ENCODE data around the gene VSIG2.

The VSIG2 gene

DNA sequence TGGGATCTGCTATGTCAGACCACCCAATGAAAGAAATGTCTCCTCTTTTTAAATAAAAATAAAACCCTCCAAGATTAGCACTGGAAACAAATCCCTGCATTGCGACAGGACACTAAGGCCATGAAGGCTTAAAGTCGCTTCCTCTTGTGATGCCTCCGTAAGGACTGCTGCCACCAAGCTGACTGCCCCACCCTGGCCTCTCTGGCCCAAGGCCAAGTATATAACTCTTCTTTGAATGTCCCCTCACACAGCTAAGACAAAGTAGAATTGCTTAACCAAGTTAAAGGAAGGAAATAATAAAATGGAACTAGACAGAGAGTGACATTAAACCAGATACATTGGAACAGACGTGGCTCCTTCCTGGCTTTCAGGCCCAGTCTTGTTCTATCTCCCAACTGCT lies 19.8 kb downstream of the VSIG2 start:
- Histone ChIP-seq H4K20me1 (ENCODE audit: low read depth, low read length) (no peaks in the 10 kb centered on the region), H3K36me3 (ENCODE audit: low read length) (no peaks in the 10 kb centered on the region), H3K27ac (ENCODE audit: low read depth, low read length) (no peak overlapping the region), H3K4me3 (ENCODE audit: insufficient read depth, low read length, poor library complexity, severe bottlenecking) (no peak overlapping the region), H2AFZ (ENCODE audit: low read depth, low read length, severe bottlenecking) (no peak overlapping the region), H3F3A (ENCODE audit: insufficient read depth) (no peaks in the 10 kb centered on the region), H3K9me2 (replicated peaks; ENCODE audit: insufficient read depth, low read length) (no peaks in the 10 kb centered on the region), H3K4me2 (ENCODE audit: low read depth, low read length, poor library complexity, severe bottlenecking) (no peak overlapping the region), H3K79me2 (ENCODE audit: insufficient read depth, low read length) (no peaks in the 10 kb centered on the region), H3K9ac (ENCODE audit: low read length) (no peak overlapping the region), H3K9me3 (ENCODE audit: insufficient read depth, low read length) (no peaks in the 10 kb centered on the region), H3K27me3 (ENCODE audit: low read length) (no peaks in the 10 kb centered on the region)
- no peak for TF ChIP-seq EZH2phosphoT487 (conservative IDR thresholded peaks at IDR 0.05; ENCODE audit: low read length)
- TF ChIP-seq, protein P1, sequence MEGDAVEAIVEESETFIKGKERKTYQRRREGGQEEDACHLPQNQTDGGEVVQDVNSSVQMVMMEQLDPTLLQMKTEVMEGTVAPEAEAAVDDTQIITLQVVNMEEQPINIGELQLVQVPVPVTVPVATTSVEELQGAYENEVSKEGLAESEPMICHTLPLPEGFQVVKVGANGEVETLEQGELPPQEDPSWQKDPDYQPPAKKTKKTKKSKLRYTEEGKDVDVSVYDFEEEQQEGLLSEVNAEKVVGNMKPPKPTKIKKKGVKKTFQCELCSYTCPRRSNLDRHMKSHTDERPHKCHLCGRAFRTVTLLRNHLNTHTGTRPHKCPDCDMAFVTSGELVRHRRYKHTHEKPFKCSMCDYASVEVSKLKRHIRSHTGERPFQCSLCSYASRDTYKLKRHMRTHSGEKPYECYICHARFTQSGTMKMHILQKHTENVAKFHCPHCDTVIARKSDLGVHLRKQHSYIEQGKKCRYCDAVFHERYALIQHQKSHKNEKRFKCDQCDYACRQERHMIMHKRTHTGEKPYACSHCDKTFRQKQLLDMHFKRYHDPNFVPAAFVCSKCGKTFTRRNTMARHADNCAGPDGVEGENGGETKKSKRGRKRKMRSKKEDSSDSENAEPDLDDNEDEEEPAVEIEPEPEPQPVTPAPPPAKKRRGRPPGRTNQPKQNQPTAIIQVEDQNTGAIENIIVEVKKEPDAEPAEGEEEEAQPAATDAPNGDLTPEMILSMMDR (IDR thresholded peaks at IDR 0.05; ENCODE audit: insufficient read depth, low read length, poor library complexity, severe bottlenecking) = no peak

DNA sequence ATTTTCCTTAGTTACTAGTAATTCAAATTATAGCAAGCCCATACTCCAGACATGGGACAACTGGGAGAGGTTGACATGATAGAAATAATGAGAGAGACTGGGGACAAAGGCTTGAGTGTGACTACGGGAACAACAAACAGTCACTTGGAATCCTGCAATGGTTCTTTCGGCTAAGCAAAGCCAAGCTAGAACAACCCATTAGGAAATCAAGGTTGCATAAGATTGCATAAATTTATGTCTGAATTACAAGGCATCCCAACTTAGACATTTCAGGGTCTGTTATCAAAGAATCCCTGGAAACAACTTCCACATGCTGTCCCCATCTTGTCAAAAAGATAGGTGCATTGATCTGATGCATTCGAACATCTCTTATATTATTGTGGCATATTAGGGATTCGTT lies 22.5 kb downstream of the VSIG2 start:
- Histone ChIP-seq H3K4me2 (ENCODE audit: low read depth, low read length, poor library complexity, severe bottlenecking) (no peak overlapping the region), H3K79me2 (ENCODE audit: insufficient read depth, low read length) (no peaks in the 10 kb centered on the region), H3K4me3 (ENCODE audit: insufficient read depth, low read length, poor library complexity, severe bottlenecking) (no peak overlapping the region), H4K20me1 (ENCODE audit: low read depth, low read length) (no peaks in the 10 kb centered on the region), H2AFZ (ENCODE audit: low read depth, low read length, severe bottlenecking) (no peak overlapping the region), H3K9ac (ENCODE audit: low read length) (no peak overlapping the region), H3K27me3 (ENCODE audit: low read length) (no peaks in the 10 kb centered on the region), H3K36me3 (ENCODE audit: low read length) (no peaks in the 10 kb centered on the region), H3K9me3 (ENCODE audit: insufficient read depth, low read length) (no peaks in the 10 kb centered on the region), H3K27ac (ENCODE audit: low read depth, low read length) (no peak overlapping the region), H3F3A (ENCODE audit: insufficient read depth) (no peaks in the 10 kb centered on the region), H3K9me2 (replicated peaks; ENCODE audit: insufficient read depth, low read length) (no peaks in the 10 kb centered on the region)
- no peak for TF ChIP-seq EZH2phosphoT487 (conservative IDR thresholded peaks at IDR 0.05; ENCODE audit: low read length)
- TF ChIP-seq, protein P1 (IDR thresholded peaks at IDR 0.05; ENCODE audit: insufficient read depth, low read length, poor library complexity, severe bottlenecking) = no peak

DNA sequence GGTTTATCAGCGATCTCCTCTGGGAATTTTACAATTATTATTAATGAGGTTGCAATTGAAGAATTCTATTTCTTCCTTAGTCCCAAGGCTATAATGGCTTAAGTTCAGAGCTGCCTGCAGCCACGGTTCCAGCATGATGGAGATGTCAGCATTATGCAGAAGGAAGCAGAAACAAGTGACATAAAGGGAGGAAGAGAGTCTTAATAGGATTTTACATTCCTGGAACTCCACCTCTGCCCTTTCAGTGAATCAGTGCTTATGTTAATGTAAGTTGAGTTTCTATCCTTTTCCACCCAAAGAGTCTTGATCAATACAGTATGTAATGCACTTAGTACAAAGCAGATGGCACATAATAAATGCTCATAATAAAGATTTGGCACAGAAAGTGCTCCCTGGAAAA lies 23.9 kb downstream of the VSIG2 start:
- no peaks in the 10 kb centered on the region for H3K9me2 ChIP-seq (replicated peaks; ENCODE audit: insufficient read depth, low read length)
- no peak overlapping the region for H3K4me2 ChIP-seq (ENCODE audit: low read depth, low read length, poor library complexity, severe bottlenecking)
- no peaks in the 10 kb centered on the region for H3K27me3 ChIP-seq (ENCODE audit: low read length)
- no peaks in the 10 kb centered on the region for H3K79me2 ChIP-seq (ENCODE audit: insufficient read depth, low read length)
- TF ChIP-seq, protein P1 (IDR thresholded peaks at IDR 0.05; ENCODE audit: insufficient read depth, low read length, poor library complexity, severe bottlenecking) = no peak
- TF ChIP-seq EZH2phosphoT487 (conservative IDR thresholded peaks at IDR 0.05; ENCODE audit: low read length) = no peak
- H4K20me1 ChIP-seq (ENCODE audit: low read depth, low read length) = no peaks in the 10 kb centered on the region
- no peak overlapping the region for H3K9ac ChIP-seq (ENCODE audit: low read length)
- no peak overlapping the region for H3K4me3 ChIP-seq (ENCODE audit: insufficient read depth, low read length, poor library complexity, severe bottlenecking)
- no peaks in the 10 kb centered on the region for H3F3A ChIP-seq (ENCODE audit: insufficient read depth)
- H2AFZ ChIP-seq (ENCODE audit: low read depth, low read length, severe bottlenecking) = no peak overlapping the region
- H3K9me3 ChIP-seq (ENCODE audit: insufficient read depth, low read length) = no peaks in the 10 kb centered on the region
- no peak overlapping the region for H3K27ac ChIP-seq (ENCODE audit: low read depth, low read length)
- H3K36me3 ChIP-seq (ENCODE audit: low read length) = no peaks in the 10 kb centered on the region
